NCI-H1417 treated with DMSO at 0.1 percent for 48 hours (cell line): ENCODE data around the gene ZNF202.

Source experiments
- DNase-seq: peaks from one replicate; lab custom pipeline; 2025; lab: John Stamatoyannopoulos, UW

ZNF202 gene

DNA sequence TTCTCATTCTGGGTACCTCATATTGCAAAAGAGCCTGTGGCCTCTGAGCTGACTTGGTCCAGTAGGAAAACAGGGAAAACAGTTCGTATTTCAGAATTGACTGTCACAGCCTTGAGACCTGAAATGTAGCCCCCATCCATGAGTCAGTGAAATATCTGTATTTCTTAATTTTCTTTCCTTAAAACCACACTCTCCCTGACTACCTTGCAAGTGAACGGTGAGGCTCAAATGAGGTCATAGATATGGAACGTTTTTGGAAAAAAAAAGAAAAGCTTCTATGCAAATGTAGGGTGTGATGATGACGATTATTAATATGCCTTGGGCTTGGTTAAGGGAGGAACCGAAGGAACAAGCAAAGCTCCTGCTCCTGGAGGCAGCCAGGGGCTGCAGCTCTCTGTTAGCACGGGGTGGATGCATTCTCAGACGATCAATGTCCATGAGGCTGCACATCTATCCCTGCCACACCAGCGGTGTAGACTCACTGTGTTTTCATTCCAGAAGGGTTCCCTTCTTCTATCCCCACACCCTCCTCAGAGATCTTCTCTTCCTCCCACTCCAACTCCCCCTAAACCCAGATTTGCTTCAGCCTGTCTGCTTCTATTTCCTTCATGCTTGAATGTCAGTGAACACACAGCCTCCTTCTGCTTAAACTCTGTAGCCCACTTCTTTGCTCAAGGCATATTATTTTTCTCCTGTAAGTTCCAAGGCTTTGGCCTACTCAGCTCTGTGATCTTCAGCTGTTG lies 57.9 kb downstream of the ZNF202 start:
- no peak for DNase-seq

DNA sequence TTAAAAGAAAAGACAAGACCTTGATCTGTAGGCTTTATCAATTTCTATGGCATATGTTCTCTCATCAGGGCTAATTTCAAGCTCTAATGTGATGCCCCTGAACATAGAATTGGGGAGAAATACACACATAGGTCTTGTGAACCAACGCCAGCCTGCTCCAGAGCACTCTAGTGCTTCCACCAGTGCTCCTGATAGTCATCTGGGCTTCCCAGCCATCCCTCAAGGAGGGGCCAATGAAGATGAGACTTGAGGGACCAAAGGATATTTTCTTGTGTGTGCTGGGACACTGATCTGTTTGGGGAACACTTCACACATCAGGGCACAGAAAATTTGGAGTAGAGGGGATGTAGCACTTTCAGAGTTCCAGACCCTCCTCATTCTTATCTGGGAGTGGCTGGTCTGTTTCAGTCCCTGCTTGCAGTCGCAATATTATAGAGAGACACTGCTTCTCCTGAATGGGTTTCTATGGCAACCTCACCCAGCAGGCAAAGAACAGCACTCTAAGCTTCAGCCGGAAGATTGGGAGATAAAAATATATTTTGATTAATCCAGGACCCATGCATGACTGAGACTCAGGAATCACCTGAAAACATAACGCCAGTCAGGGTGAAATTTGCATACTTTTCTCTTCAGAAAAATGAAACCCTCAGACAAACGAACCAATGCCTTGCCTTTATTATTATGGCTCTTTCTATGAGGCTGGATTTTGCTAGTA lies 58.6 kb downstream of the ZNF202 start:
- DNase-seq, result no peak

DNA sequence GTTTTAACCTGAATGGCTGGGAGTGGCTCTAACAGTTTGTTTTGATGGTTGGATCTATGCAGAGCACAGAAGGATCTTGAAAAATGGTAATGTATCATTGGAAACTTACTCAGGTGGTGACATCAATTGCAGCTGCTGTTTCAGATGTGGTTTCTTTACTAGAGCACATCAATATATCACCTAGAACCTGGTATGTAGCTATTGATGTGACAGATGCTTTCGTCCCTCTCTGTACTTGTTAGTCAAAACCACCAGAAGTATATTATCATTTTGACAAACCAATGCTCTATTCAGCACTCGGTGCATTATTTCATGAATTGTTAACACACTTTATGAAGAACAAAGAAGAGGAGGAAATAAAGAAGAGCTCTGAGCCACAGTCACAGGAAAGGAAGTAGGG lies 60.4 kb downstream of the ZNF202 start:
- DNase-seq, result no peak

DNA sequence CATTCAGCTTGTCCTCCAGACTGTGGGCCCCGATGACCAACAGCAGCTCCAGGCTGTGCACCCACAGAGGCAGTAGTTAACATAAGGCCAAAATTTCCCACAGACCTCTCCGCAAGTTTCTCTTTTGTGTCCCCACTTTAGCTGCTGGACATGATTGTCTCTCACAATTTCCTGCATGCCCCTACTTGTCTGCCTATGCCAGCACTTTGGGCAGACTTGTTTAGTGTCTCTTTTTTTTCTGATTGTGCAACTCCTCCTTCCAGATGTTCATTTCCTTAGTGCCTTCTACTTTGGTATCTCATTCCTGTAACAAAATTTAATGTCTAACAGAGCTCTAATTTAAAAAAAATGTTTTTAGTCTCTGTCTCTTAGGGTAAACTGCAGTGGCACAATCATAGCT lies 63.2 kb downstream of the ZNF202 start:
- DNase-seq, result no peak

DNA sequence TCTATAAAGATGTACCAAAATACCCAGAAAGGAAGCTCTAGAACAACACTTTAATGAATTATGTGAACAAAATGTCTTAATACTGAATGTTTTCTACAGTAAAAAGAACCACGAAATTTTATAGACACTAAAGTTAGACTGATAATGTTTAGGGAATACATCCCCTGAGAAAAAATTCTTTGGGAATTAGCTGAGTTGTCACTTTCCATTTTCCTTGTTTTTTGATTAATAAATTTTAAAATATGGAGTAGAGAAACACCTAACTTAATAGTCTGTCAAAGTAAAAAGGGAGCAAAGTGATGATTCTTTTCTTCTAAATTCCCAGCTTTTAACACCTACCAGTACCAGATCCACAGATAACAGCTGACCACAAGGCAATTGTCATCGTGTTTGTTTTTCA lies 64.0 kb downstream of the ZNF202 start:
- no peak for DNase-seq

DNA sequence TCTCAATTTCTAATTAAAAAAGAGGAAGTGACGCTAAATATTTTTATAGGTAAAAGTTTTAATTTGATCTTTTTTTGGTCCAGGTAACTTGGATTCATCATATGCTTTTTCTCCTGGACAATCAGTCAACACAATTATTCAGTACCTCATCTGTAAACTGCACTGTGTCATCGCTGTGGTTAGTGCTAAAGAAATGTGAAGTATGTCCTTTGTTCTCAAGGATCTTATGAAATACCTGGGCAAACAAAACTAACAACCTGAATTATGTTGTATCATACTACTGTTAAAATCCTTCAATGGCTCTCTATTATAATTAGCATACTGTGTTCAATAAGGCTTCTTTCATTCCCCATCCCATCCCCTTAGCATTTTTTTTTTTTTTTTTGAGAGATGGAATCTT lies 67.2 kb downstream of the ZNF202 start:
- DNase-seq, result no peak
